Measurements from ENCODE around the gene EIF4H.

DNA sequence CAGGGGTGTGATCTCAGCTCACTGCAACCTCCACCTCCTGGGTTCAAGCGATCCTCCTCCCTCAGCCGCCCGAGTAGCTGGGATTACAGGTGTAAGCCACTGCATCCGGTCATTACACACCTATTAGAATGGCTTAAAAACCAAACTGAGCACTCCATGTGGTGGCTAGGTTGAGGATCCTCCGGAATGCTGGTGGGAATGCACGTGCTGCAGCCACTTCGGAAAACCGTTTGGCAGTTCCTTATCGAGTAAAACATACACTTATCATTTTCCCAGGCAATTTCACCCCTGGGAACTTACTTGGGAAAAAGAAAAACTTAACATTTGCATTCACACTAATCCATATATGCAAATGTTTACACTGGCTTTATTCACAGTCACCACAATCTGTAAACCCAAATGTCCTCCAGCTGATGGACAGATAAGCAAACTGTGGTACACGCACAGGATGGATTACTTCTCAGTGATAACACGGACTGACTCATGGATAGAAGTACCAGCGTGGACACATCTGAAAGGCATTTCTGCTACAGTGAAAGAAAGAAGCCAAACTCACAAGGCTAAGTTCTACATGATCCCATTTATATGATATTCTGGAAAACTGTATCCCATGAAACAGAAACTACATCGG lies 59.6 kb downstream of the EIF4H start:
- TF ChIP-seq, protein P1, sequence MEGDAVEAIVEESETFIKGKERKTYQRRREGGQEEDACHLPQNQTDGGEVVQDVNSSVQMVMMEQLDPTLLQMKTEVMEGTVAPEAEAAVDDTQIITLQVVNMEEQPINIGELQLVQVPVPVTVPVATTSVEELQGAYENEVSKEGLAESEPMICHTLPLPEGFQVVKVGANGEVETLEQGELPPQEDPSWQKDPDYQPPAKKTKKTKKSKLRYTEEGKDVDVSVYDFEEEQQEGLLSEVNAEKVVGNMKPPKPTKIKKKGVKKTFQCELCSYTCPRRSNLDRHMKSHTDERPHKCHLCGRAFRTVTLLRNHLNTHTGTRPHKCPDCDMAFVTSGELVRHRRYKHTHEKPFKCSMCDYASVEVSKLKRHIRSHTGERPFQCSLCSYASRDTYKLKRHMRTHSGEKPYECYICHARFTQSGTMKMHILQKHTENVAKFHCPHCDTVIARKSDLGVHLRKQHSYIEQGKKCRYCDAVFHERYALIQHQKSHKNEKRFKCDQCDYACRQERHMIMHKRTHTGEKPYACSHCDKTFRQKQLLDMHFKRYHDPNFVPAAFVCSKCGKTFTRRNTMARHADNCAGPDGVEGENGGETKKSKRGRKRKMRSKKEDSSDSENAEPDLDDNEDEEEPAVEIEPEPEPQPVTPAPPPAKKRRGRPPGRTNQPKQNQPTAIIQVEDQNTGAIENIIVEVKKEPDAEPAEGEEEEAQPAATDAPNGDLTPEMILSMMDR (IDR thresholded peaks at IDR 0.05; ENCODE audit: low read depth, low read length, poor library complexity, severe bottlenecking) = no peak
- no peak for TF ChIP-seq EZH2phosphoT487 (IDR thresholded peaks at IDR 0.05; ENCODE audit: borderline replicate concordance, low read length)

Measured in DOHH2 (cell line).